Measurements from ENCODE around the gene APBA2.

- no peak for TF ChIP-seq POLR2A (IDR thresholded peaks at IDR 0.05; ENCODE audit: low read length)
- TF ChIP-seq GATA1 (IDR thresholded peaks at IDR 0.05; ENCODE audit: low read depth, low read length): no peak
Measured at GRCh38 chr15:29151484-29151857, 265.7 kb downstream of the APBA2 start.
